SK-N-MC (cell line): Measurements from ENCODE around the gene MED27.

Source experiments
- EZH2 ChIP-seq: fragments of 200-600 bp; sonication (generic); IDR thresholded peaks from one replicate; pipeline ENCODE4 v1.6.1; 2017; ENCODE audit warnings: antibody characterized with exemption
- POLR2AphosphoS5 ChIP-seq: IDR thresholded peaks from 2 replicates; pipeline ENCODE4 v1.6.1; 2012; ENCODE audit warnings: mild to moderate bottlenecking, low read depth, low read length, borderline replicate concordance

DNA sequence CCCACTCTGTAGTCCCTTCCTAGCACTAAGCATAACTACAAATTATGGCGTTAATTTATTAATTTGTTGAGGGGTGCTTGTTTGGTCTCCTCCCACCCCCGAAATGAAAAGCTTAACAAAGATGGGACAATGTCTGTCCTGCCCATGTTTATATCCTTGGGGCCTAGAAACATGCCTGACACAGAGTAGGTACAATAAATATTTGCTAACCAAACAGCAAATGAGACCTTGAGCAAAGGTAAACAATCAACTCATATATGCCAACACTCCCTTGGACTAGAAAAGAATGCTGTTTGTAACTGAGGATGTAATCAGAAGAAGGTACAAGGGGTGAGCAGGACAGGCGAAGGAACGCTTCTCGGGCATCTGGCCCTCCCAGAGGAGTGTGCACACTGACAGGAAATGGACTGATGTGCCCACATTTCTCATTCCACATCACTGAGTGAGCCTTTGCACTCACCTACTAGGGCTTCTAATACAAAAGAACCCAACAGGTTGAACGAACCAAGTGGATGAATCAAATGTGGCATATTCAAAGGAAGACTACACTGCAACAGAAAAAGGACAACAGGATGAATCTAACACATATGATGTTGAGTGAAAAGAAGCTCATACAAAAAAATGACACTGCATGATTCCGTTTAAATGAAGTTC, 66.8 kb downstream of the MED27 start:
- no peak for TF ChIP-seq EZH2
- no peak for TF ChIP-seq POLR2AphosphoS5
